CD4-positive, alpha-beta T cell treated with Interleukin-15 for 4 hours (primary cell): Measurements from ENCODE around the gene BRIX1.
A peak's percentile ranks its signal among the peaks of the same experiment; 100 is the strongest.
"Not testable (repeated sequence)": the region's sequence is repeated elsewhere in the genome, so short reads cannot be mapped to it uniquely, and the experiment has no call there.

ENCODE experiments used
- DNase-seq: peaks from one replicate; pipeline ENCODE4 v3.0.0-alpha.2; 2020; ENCODE audit warnings: low spot score

The BRIX1 gene

GRCh38 chr5:34914671-34915138 lies 806 bp upstream of the BRIX1 start:
- no peak for DNase-seq

GRCh38 chr5:34915856-34916192 lies 313 bp downstream of the BRIX1 start:
- DNase-seq = no peak

DNA sequence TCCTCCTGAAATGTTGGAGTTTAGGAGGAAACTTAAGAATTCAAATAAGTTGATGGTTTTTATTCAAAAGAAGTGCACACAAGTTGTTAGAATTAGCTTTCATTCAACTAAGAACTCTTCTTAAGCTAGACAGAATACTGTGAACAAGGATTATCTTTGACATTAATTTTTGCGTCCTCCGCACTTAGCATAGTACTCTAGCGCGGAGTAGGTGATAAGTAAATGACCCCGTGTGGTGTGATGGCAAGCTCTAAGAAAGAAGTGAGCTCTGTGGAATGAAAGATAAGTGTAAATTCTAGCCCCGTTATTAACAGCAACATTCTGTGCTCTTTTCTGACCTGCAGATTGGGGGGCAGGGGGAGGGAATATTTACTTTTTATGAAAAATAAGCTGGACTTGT lies 1.0 kb downstream of the BRIX1 start:
- no peak for DNase-seq

- DNase-seq = no peak
Measured at GRCh38 chr5:34918025-34918424, 2.5 kb downstream of the BRIX1 start.

GRCh38 chr5:34919077-34919476 lies 3.6 kb downstream of the BRIX1 start:
- DNase-seq = no peak

GRCh38 chr5:34923256-34923655 lies 7.7 kb downstream of the BRIX1 start:
- not testable (repeated sequence) for DNase-seq

- DNase-seq = peak; percentile 56
Measured at GRCh38 chr5:34923694-34924461, 8.4 kb downstream of the BRIX1 start.

DNA sequence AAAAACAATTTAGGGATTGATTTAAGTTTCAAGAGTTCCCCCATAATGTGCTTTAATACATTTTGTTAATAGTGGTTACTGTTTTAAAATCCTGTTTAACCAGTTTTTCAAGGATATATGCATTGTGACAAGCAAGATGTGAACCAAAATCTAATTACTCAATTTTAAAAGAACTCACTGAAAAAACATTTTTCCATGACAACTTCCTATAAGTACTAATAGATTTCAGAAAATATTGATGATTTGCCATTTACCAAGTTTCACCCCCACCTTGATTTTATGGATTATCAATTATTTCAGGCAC lies 8.9 kb downstream of the BRIX1 start:
- DNase-seq = no peak

GRCh38 chr5:34926318-34926888 lies 10.9 kb downstream of the BRIX1 start:
- DNase-seq = no peak

- DNase-seq = no peak
Measured at GRCh38 chr5:34927785-34928184, 12.3 kb downstream of the BRIX1 start.

- no peak for DNase-seq
Measured at GRCh38 chr5:34928267-34928666, 12.8 kb downstream of the BRIX1 start.

DNA sequence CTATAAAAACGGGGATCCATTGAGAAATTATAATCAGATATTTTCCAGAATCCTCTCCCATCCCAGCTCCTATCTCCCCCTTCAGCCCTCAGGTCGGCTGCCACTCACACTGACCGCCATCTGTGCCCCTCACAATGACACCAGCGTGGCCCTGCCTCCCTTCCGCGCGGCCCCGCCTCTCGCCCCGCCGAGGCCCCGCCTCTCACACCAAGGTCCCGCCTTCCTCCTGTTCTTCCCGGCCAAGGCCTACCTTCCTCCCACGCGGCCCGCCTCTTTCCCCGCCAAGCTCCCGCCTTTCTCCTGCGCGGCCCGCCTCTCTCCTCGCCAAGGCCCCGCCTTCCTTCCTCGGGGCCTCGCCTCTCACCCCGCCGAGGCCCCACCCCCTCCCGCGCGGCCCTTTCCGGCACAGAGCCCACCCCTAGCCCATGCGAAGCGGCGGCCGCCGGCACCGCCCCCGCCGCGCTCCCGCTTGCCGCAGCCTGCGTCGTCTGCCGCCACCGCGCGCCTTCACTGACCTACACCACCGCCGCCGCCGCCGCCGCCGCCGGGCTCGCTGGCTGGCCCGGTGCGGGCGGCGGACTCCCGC lies 13.7 kb downstream of the BRIX1 start, which contains the start of gene DNAJC21:
Gene DNAJC21, plus strand, starts transcription at position 426 of the 586 bp plus-strand sequence. CDS start 261 bp downstream, outside the sequence.
- DNase-seq = peak; percentile 97

- DNase-seq = peak; percentile 77
Measured at GRCh38 chr5:34929720-34930461, 14.4 kb downstream of the BRIX1 start.

GRCh38 chr5:34930462-34930844 lies 14.9 kb downstream of the BRIX1 start:
- DNase-seq = no peak

DNA sequence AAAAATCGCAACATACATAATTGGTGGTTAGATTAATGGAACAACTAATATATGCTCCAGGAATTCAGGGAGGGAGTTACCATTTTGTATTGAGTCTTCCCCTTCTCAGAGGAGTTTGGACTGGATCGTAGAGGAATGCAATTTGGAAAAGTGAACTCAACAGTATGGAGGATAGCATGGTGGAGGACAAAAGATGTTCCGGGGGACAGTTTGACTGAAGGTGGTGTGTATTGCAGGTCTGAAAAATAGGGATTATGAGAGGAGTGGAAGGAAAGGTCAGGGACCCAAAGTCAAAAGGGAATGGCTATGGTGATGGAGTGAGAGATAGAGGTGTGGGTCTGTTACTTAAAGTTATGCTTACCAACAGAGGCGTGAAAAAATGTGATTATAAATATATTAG lies 15.4 kb downstream of the BRIX1 start:
- DNase-seq = no peak

- DNase-seq = no peak
Measured at GRCh38 chr5:34932947-34933346, 17.4 kb downstream of the BRIX1 start.

DNA sequence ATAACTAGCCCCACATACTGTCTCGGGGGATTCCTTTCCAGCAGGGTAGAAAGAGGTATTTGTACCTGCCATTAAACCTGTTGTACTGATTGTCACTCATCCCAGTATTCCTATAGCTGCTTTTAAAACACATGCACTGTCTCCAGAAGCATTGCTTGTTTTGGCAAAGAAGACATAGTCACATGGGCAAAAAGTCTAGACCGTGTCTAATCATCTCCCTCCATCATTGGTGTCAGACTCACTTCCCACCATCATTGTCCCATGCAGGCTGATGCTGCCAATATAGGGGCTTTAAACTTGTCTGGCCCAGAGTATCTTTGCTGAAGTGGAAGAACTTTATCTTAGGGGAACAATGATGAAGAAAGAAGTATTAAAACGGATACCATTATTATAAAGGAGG lies 26.4 kb downstream of the BRIX1 start:
- no peak for DNase-seq

GRCh38 chr5:34944044-34944443 lies 28.5 kb downstream of the BRIX1 start:
- DNase-seq = no peak

- DNase-seq = no peak
Measured at GRCh38 chr5:34944460-34945047, 29.0 kb downstream of the BRIX1 start.

DNA sequence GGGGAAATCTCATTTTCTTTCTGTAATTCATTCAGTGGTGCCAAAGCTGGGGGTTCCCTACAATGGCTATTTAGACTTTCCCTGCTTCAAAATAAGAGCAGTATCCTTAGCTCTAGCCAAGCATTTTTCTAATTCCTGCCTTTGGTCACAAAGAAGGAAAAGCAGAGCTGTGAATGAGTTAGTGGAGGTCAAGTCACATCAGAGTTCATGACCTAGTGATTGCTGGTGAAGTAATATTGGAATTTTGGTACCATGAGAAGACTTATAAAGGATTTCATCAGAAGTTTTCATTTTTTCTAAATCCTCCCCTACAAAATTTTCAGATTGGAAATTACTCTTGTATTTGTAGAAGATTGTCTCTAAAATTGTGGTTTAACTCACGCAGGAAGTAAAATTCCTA lies 41.8 kb downstream of the BRIX1 start:
- no peak for DNase-seq

GRCh38 chr5:34957857-34958690 lies 42.6 kb downstream of the BRIX1 start:
- peak; percentile 13 for DNase-seq

DNA sequence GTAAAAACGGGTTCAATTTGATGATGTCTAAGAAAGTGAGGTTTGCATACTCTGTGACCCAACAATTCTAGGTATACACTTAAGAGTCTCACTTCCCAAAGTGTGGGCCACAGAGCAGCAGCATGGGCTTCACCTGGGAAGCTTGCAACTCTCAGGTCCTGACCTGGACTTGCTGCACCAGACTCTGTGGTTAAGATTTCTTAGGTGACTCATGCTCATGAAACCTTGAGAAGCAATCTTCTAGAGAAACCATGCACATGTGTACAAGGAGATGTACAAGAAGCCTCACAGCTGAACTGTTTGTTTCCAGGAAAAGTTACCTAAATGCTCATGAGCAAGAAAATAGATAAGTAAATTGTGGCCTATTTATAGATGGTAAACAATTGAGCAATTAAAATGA lies 43.8 kb downstream of the BRIX1 start:
- DNase-seq = peak; percentile 11
